Amygdala (tissue), 56 donors: Measurements from ENCODE around the gene ETFDH.
"Not testable (repeated sequence)": the region's sequence is repeated elsewhere in the genome, so short reads cannot be mapped to it uniquely, and the experiment has no call there.

ENCODE experiments used
- DNase-seq, 56 donors: peaks; one replicate each; lab custom pipeline; 2025; lab: John Stamatoyannopoulos, UW

ETFDH gene

DNA sequence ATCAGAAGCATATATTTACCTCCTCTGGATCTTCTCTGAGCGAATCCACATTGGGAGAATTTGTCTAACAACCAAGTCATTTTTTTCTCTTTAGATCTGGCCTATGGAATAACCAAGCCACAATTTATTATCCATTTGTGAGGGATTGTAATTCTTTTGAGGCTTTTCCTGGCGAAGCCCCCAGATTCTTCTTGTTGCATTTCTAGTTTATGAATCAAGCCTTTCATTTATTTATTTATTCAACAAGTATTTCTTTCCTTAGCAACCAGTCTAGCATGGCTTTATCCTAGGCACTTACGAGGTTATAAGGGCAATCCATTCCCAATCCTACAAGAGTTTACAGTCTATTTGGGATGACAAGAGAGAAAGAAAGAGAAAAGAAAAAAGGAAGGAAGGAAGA lies 78.3 kb downstream of the ETFDH start:
- DNase-seq = no peak

DNA sequence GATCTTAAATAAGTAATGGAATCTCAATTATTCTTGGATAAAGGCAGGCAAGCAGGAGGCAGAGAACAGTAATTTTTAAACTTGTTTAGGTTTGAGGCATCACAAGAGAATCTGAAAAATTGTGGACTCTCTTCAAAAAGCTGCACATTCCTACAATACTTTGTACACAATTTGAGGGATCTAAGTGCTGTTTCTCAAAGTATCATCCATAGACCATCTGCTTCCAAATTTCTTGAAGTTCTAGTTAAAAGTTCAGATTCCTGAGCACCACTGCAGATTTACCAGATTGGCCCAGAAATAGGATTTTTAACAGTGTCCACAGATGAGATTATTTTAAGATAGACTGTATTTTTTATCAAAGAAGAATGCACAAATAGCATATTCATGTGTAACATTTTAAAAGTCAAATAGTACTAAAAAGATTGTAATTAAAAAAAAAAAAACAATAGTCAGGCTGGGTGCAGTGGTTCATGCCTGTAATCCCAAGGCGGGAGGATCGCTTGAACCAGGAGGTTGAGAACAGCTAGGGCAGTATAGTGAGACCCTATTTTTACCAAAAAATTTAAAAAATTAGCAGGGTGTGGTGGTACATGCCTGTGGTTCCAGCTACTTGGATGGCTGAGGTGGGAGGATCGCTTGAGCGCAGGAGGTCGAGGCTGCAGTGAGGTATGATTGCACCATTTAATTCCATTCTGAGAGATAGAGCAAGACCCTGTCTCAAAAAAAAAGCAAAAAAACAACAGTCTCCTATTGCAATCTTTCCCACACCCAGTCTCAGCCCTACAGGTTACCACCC lies 82.5 kb downstream of the ETFDH start:
- no peak for DNase-seq

DNA sequence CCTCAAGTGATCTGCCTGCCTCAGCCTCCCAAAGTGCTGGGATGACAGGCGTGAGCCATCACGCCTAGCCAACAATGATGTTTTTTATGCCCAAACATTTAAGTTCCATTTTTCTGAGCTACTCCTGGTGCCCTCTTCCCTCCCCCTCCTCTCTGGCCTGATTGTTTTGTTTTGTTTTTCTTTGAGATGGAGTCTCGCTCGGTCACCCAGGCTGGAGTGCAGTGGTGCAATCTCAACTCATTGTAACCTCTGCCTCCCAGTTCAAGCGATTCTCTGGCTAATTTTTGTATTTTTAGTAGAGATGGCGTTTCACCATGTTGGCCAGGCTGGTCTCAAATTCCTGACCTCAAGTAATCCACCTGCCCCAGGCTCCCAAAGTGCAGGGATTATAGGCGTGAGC lies 83.7 kb downstream of the ETFDH start:
- DNase-seq = not testable (repeated sequence)

DNA sequence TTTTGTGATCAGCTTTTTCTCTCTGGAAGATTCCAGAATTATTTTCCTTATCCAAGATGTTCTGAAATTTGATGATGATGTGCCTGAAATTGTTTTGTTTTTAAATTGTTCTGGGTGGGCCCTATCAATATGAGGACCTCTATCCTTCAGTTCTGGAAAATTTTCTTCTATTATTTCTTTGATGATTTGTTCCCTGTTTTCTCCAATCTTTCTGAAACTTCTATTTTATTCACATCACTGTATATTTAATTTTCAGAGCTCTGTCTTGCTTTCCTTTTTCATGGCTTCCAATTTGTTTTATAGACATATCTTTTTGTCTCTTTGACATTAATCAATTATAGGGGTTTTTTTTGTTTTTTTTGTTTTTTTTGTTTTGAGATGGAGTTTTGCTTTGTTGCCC lies 84.5 kb downstream of the ETFDH start:
- no peak for DNase-seq

DNA sequence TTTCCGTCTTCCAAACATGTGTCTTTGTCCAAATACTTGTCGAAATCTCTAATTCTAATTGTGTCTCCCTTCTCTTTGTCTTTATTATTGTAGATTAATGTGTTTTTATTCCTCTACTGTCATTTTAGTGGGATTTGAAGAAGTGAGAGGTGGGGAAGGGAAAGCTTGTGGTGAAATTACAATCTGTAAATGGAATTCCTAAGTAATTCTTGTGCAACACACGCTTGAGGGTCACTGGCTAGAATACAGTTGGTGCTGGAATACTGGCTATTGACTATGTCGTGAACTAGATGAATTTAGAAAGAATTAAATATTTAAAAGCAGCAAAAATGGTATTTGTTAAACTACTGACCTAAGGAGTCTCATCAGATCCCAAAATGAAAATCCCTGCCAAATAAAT lies 86.0 kb downstream of the ETFDH start:
- DNase-seq = no peak

DNA sequence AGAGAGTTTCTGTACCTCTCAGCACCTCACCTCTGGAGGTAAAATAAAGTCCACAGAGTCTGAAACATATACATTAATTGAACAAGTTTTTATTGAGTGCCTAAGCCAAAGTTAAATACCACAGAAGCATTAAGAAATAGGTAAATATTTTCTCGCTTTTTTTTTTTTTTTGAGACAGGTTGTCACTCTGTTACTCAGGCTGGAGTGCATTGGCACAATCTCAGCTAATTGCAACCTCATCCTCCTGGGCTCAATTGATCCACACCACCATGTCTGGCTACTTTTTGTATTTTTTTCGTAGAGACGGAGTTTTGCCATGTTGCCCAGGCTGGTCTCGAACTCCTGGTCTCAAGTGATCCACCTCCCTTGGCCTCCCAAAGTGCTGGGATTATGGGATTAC lies 86.6 kb downstream of the ETFDH start:
- DNase-seq = no peak
